DOHH2 (cell line): Measurements from ENCODE around the gene PTGIR.

Experiments used
- H3F3A ChIP-seq: fragments of 200-600 bp; sonication (generic), shearing (Covaris generic); 2 replicates; pipeline ENCODE4 v1.6.0; 2016; ENCODE audit warnings: antibody characterized with exemption, mild to moderate bottlenecking; ENCODE audit not compliant: control insufficient read depth, insufficient read depth
- H3K27ac ChIP-seq: fragments of 200-600 bp; sonication (generic); 2 replicates; pipeline ENCODE4 v1.5.1; 2014; ENCODE audit warnings: low read depth, mild to moderate bottlenecking, low read length, moderate library complexity
- H3K27me3 ChIP-seq: fragments of 200-600 bp; sonication (generic); 2 replicates; pipeline ENCODE4 v1.6.1; 2014; ENCODE audit warnings: mild to moderate bottlenecking, low read length, mixed read lengths; ENCODE audit not compliant: control insufficient read depth
- H3K36me3 ChIP-seq: fragments of 200-600 bp; sonication (generic); 2 replicates; pipeline ENCODE4 v1.6.1; 2014; ENCODE audit warnings: mild to moderate bottlenecking, low read length, moderate library complexity, mixed read lengths; ENCODE audit not compliant: control insufficient read depth
- H3K4me1 ChIP-seq: fragments of 200-600 bp; sonication (generic); 2 replicates; pipeline ENCODE4 v1.6.1; 2014; ENCODE audit warnings: mild to moderate bottlenecking, low read length, mixed read lengths; ENCODE audit not compliant: control insufficient read depth
- H3K4me2 ChIP-seq: fragments of 200-600 bp; sonication (generic); 2 replicates; pipeline ENCODE4 v1.6.0; 2014; ENCODE audit warnings: mild to moderate bottlenecking, low read length, moderate library complexity
- H3K4me3 ChIP-seq: fragments of 200-600 bp; sonication (generic); 2 replicates; pipeline ENCODE4 v1.5.1; 2014; ENCODE audit warnings: mild to moderate bottlenecking, low read length, mixed read lengths
- H3K79me2 ChIP-seq: fragments of 200-600 bp; sonication (generic); 2 replicates; pipeline ENCODE4 v1.6.1; 2014; ENCODE audit warnings: mild to moderate bottlenecking, low read length, mixed read lengths; ENCODE audit not compliant: control insufficient read depth
- H3K9me2 ChIP-seq: fragments of 200-600 bp; sonication (generic); replicated peaks from 2 replicates; pipeline ENCODE4 v1.6.1; 2014; ENCODE audit warnings: mild to moderate bottlenecking, low read length, mixed read lengths; ENCODE audit not compliant: control insufficient read depth
- H3K9me3 ChIP-seq: fragments of 200-600 bp; sonication (generic); 2 replicates; pipeline ENCODE4 v1.6.1; 2014; ENCODE audit warnings: antibody characterized with exemption, low read length, mixed read lengths; ENCODE audit not compliant: control insufficient read depth, insufficient read depth
- H4K20me1 ChIP-seq: fragments of 200-600 bp; sonication (generic); 2 replicates; pipeline ENCODE4 v1.6.0; 2014; ENCODE audit warnings: low read depth, mild to moderate bottlenecking, antibody characterized with exemption, low read length, moderate library complexity; ENCODE audit not compliant: control insufficient read depth, insufficient read depth
- CTCF ChIP-seq: fragments of 200-600 bp; sonication (generic); IDR thresholded peaks from one replicate; pipeline ENCODE4 v1.5.1; 2014; ENCODE audit warnings: antibody characterized with exemption, mild to moderate bottlenecking, low read depth, low read length; ENCODE audit not compliant: poor library complexity, severe bottlenecking
- EZH2phosphoT487 ChIP-seq: fragments of 200-600 bp; sonication (generic); IDR thresholded peaks from 2 replicates; pipeline ENCODE4 v1.6.1; 2017; ENCODE audit warnings: borderline replicate concordance, mild to moderate bottlenecking, antibody characterized with exemption, low read length, moderate library complexity, mixed read lengths

PTGIR gene

DNA sequence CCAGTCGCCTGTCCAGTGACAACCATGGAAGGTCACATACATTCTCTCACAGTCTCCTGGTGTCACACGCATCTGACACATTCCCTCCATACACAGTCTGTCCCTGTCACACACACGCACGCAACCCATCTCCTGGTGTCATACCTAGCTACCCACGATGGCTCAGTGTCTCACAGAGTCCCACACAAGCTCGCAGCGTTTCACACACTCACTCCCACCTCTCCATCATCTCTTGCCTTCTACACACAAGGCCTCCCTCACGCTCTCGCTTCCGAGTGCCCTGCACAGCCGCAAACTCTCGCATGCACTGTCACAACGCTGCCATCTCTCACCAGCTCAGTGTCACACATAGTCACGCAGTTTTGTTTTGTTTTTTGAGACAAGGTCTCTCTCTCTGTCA, 12.3 kb upstream of the PTGIR start:
- H3F3A ChIP-seq = no peaks in the 10 kb centered on the region; the same call in 1 of the 2 replicates
- H3K9me3 ChIP-seq = no peaks in the 10 kb centered on the region
- no peak overlapping the region for H3K4me3 ChIP-seq
- H3K27me3 ChIP-seq = peaks cover 76% of the 10 kb centered on the region
- H4K20me1 ChIP-seq = peaks cover 8% of the 10 kb centered on the region
- no peaks in the 10 kb centered on the region for H3K79me2 ChIP-seq
- no peaks in the 10 kb centered on the region for H3K9me2 ChIP-seq
- no peak overlapping the region for H3K27ac ChIP-seq
- H3K4me2 ChIP-seq = no peak overlapping the region
- peaks cover 48% of the 10 kb centered on the region for H3K4me1 ChIP-seq
- no peaks in the 10 kb centered on the region for H3K36me3 ChIP-seq
- TF ChIP-seq EZH2phosphoT487 = no peak
- TF ChIP-seq CTCF = no peak

DNA sequence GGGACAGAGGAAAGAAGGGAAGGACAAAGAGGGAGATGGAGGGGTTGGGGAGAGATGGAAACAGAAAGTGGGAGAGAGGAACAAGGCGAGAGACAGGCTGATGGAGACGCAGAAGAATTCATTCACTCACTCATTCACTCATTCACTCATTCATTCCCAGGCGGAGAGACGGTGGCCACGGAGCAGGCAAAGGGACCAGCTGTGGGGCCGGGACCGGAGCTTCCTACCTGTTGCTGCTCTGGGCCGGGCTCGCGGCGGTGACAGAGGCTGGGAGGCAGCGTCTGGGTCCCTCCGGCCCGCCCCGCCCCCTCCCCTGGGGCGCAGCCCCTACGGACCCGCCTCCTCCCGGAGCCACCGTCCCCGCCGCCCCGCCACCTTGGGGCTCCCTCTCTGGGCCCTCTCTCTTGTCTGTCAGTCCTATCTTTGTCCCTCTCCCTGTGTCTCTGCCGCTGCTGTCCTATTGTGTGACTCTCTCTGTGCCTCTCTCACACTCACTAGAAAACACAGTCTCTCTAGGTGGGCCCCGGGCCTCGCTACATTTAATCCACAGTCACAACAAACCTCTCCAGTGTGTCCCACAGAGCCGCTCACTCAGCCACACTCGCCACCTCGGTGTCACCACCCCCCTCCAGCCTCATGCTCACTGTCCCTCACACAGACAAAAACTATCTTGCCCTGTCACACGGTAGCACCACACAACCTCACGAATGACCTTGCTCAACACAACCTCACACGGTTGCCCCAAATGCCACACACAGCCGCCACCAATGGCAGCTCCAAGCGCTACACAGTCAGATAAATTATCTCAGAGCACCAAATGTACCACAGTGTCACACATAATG, 11.3 kb upstream of the PTGIR start, which contains the start of gene GNG8:
GNG8 (minus strand) TSS at position 283 of the 842 bp plus-strand sequence. CDS start 1,520 bp downstream, outside the sequence.
- Histone ChIP-seq H3K36me3 (no peaks in the 10 kb centered on the region), H3K27me3 (peaks cover 79% of the 10 kb centered on the region), H3K9me2 (no peaks in the 10 kb centered on the region), H3K79me2 (no peaks in the 10 kb centered on the region), H3K27ac (no peak within 1 kb of the TSS), H3K9me3 (no peaks in the 10 kb centered on the region), H3K4me2 (0 out of 2 replicates have a peak within 1 kb of the TSS, but pooled peaks have one; percentile 26), H3K4me3 (no peak within 1 kb of the TSS), H3K4me1 (peaks cover 48% of the 10 kb centered on the region), H4K20me1 (peaks cover 8% of the 10 kb centered on the region), H3F3A (no peaks in the 10 kb centered on the region; the same call in 1 of the 2 replicates)
- TF ChIP-seq EZH2phosphoT487 (no peak), CTCF (no peak)

DNA sequence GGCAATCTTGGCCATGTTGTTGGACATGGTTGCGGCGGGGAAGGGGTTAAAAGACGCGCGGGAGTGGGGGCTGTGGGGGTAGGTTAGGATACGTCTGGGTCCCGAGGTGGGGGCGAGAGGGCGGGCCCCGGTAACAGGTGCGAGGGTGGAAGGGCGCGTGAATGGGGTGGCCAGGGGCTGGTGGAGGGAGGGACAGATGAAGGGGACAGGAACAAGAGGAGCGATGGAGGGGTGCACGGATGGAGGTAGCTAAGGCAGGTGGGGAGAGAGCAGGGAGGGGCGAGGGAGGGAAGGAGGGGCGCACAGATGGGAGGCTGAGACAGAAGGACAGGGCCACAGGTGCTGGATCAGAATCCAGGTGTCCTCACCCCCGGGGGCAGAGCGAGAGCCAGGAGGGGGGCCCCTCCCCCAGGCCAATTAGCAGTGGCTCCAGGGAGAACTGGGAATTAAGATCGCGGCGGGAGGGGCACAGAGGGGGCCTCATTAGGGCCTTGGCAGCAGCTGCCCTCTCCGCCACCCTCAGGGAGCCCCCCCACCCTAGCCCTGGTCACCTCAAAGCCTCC, 9.8 kb upstream of the PTGIR start:
- no peaks in the 10 kb centered on the region for H3K79me2 ChIP-seq
- H3F3A ChIP-seq = no peaks in the 10 kb centered on the region; the same call in 1 of the 2 replicates
- peaks cover 45% of the 10 kb centered on the region for H3K4me1 ChIP-seq
- H3K27me3 ChIP-seq = peaks cover 69% of the 10 kb centered on the region
- H3K36me3 ChIP-seq = no peaks in the 10 kb centered on the region
- peak overlapping the region; percentile 60 for H3K4me3 ChIP-seq
- TF ChIP-seq CTCF (no peak), EZH2phosphoT487 (no peak)
- H3K4me2 ChIP-seq = peak overlapping the region; percentile 66
- H4K20me1 ChIP-seq = peaks cover 8% of the 10 kb centered on the region
- no peaks in the 10 kb centered on the region for H3K9me2 ChIP-seq
- no peaks in the 10 kb centered on the region for H3K9me3 ChIP-seq
- no peak overlapping the region for H3K27ac ChIP-seq
